ENCODE results near the gene CHRNA5. TPM values are rescaled to one million over a fixed set of nuclear protein-coding genes. Genes with fewer than 3 reads are reported as not detected.

CHRNA5 gene
- total RNA-seq, 1 donor from 2014 or later = 7.6 TPM

GRCh38 chr15:78640527-78641101 is 75.3 kb downstream of the CHRNA5 start:
- H3K27ac Mint-ChIP-seq = no peak overlapping the region
- peaks cover 4% of the 10 kb centered on the region for H3K9me3 Mint-ChIP-seq
- peak overlapping the region; percentile 73 for H3K4me3 Mint-ChIP-seq
- no peak for DNase-seq (ENCODE audit: low spot score in 2 of 2, unreplicated experiment in 2 of 2)
- H3K36me3 Mint-ChIP-seq = no peaks in the 10 kb centered on the region
- no peak for TF ChIP-seq CTCF (IDR thresholded peaks at IDR 0.05; ENCODE audit: unreplicated experiment)
- peaks cover 21% of the 10 kb centered on the region for H3K4me1 Mint-ChIP-seq
- H3K27me3 Mint-ChIP-seq (ENCODE audit: low read depth) = no peaks in the 10 kb centered on the region

- H3K27ac Mint-ChIP-seq = no peak within 1 kb of the TSS
- H3K9me3 Mint-ChIP-seq = peaks cover 4% of the 10 kb centered on the region
- H3K4me3 Mint-ChIP-seq = peak within 1 kb of the TSS; percentile 73
Observed at GRCh38 chr15:78641102-78641748, 75.9 kb downstream of the CHRNA5 start, which contains the start of gene CHRNB4. Gene CHRNB4, minus strand, starts transcription at chr15:78641210. Its CDS starts 77 bp downstream, at chr15:78641133.

GRCh38 chr15:78641749-78642275 is 76.5 kb downstream of the CHRNA5 start:
- Mint-ChIP-seq H3K27me3 (ENCODE audit: low read depth) (no peaks in the 10 kb centered on the region), H3K4me1 (peaks cover 21% of the 10 kb centered on the region), H3K36me3 (no peaks in the 10 kb centered on the region), H3K4me3 (peak overlapping the region; percentile 72), H3K9me3 (peaks cover 4% of the 10 kb centered on the region), H3K27ac (no peak overlapping the region)
- TF ChIP-seq CTCF (IDR thresholded peaks at IDR 0.05; ENCODE audit: unreplicated experiment) = no peak
- DNase-seq (ENCODE audit: low spot score in 2 of 2, unreplicated experiment in 2 of 2) = no peak

More at GRCh38 chr15:78641102-78641748, 75.9 kb downstream of the CHRNA5 start, which contains the start of gene CHRNB4:
- H3K4me1 Mint-ChIP-seq = peaks cover 21% of the 10 kb centered on the region
- H3K27me3 Mint-ChIP-seq (ENCODE audit: low read depth) = no peaks in the 10 kb centered on the region
- DNase-seq (ENCODE audit: low spot score in 2 of 2, unreplicated experiment in 2 of 2) = peak; percentile 56 to 71
- no peak for TF ChIP-seq CTCF (IDR thresholded peaks at IDR 0.05; ENCODE audit: unreplicated experiment)
- H3K36me3 Mint-ChIP-seq = no peaks in the 10 kb centered on the region

- no peaks in the 10 kb centered on the region for H3K36me3 Mint-ChIP-seq
- peak overlapping the region; percentile 72 for H3K4me3 Mint-ChIP-seq
- TF ChIP-seq CTCF (IDR thresholded peaks at IDR 0.05; ENCODE audit: unreplicated experiment) = no peak
- H3K4me1 Mint-ChIP-seq = peaks cover 21% of the 10 kb centered on the region
- H3K27me3 Mint-ChIP-seq (ENCODE audit: low read depth) = no peaks in the 10 kb centered on the region
- no peak for DNase-seq (ENCODE audit: low spot score in 2 of 2, unreplicated experiment in 2 of 2)
- no peak overlapping the region for H3K27ac Mint-ChIP-seq
- H3K9me3 Mint-ChIP-seq = peaks cover 4% of the 10 kb centered on the region
Observed at GRCh38 chr15:78642331-78642730, 77.0 kb downstream of the CHRNA5 start.

Other genes starting within 250 kb of the CHRNA5 start
- 144 to 156 TPM (median 155 TPM) in 3 replicates for gene CRABP1, start 225.2 kb upstream of the CHRNA5 start, total RNA-seq
- 84.9 to 105 TPM (median 90.1 TPM) in 3 replicates for gene IREB2, start 127.3 kb upstream of the CHRNA5 start, total RNA-seq
- 5.6 to 7.0 TPM (median 6.0 TPM) in 3 replicates for gene HYKK, start 57.9 kb upstream of the CHRNA5 start, total RNA-seq
- gene PSMA4, start 25.1 kb upstream of the CHRNA5 start, total RNA-seq = 163 to 176 TPM (median 165 TPM) in 3 replicates
- gene CHRNA3, start 55.5 kb downstream of the CHRNA5 start, total RNA-seq = 1.9 to 4.0 TPM (median 2.4 TPM) in 3 replicates
- gene CHRNB4, start 75.7 kb downstream of the CHRNA5 start, total RNA-seq = 2.2 to 3.2 TPM (median 2.8 TPM) in 3 replicates
- 98.7 to 101 TPM (median 99.2 TPM) in 3 replicates for gene ADAMTS7, start 245.9 kb downstream of the CHRNA5 start, total RNA-seq

Measured in mesothelial cell of epicardium (in vitro differentiated cells).